HepG2 (cell line): Measurements from ENCODE around the gene SERPINA6. TPM values are rescaled to one million over a fixed set of nuclear protein-coding genes. Genes with fewer than 3 reads are reported as not detected.

Experiments used
- ATAD3A ChIP-seq: sonication (generic); formaldehyde crosslinking; IDR thresholded peaks from 2 replicates; pipeline ENCODE4 v1.4.0; 2020; ENCODE audit warnings: missing genetic modification reagents
- HNRNPUL1 ChIP-seq: fragments of 200-400 bp; formaldehyde crosslinking; IDR thresholded peaks from 2 replicates; pipeline ENCODE4 v1.6.1; 2017; ENCODE audit warnings: low read depth, mild to moderate bottlenecking, low read length, moderate library complexity
- MTA1 ChIP-seq: sonication (generic); formaldehyde crosslinking; IDR thresholded peaks from 2 replicates; pipeline ENCODE4 v1.4.0; 2020; ENCODE audit warnings: missing genetic modification reagents, mild to moderate bottlenecking, borderline replicate concordance
- RARA ChIP-seq: IDR thresholded peaks from 2 replicates; pipeline ENCODE4 v1.6.1; 2016; ENCODE audit warnings: missing genetic modification reagents, missing compliant biosample characterization
- RBM22 ChIP-seq: fragments of 200-400 bp; formaldehyde crosslinking; optimal IDR thresholded peaks from 2 replicates; pipeline ENCODE3; 2017; ENCODE audit warnings: mild to moderate bottlenecking, low read length, moderate library complexity
- SALL2 ChIP-seq: sonication (generic); formaldehyde crosslinking; IDR thresholded peaks from 2 replicates; pipeline ENCODE4 v1.8.1; 2023; ENCODE audit warnings: mild to moderate bottlenecking, missing genetic modification reagents, inconsistent platforms
- SOX5 ChIP-seq: IDR thresholded peaks from 2 replicates; pipeline ENCODE4 v1.6.1; 2016; ENCODE audit warnings: borderline replicate concordance
- ZNF230 ChIP-seq: sonication (generic); formaldehyde crosslinking; IDR thresholded peaks from 2 replicates; pipeline ENCODE4 v1.4.0; 2020; ENCODE audit warnings: mild to moderate bottlenecking, missing genetic modification reagents
- ZNF317 ChIP-seq: sonication (generic); formaldehyde crosslinking; IDR thresholded peaks from 2 replicates; pipeline ENCODE4 v1.5.0; 2020; ENCODE audit warnings: mild to moderate bottlenecking, missing genetic modification reagents
- ZNF619 ChIP-seq: sonication (generic); formaldehyde crosslinking; IDR thresholded peaks from 2 replicates; pipeline ENCODE4 v1.4.0; 2020; ENCODE audit warnings: mild to moderate bottlenecking, missing genetic modification reagents
- polyA plus RNA-seq, 8 experiments: library from polyadenylated mRNA; depleted of rRNA in 3 of 8; stranded (reverse) in 7 of 8; unstranded in 1 of 8; fragments of >200 nt; fragmentation: Illumina TruSeq in 4 of 8; extraction: Trizol in 4 of 8; gene quantifications; 2 replicates each; pipeline versions ENCODE4 v1.2.1 to v1.2.3, GENCODE V29; 2011 to 2016; ENCODE audit warnings: low read depth in 4 of 8, missing spikeins in 1 of 8, mixed read lengths in 1 of 8; ENCODE audit not compliant: insufficient read depth in 1 of 8
- total RNA-seq, 5 experiments: library from RNA; depleted of rRNA; stranded (reverse); fragments of >200 nt; fragmentation: Illumina TruSeq; extraction: Trizol; gene quantifications; 2 replicates each; pipeline ENCODE4 v1.2.3, GENCODE V29; 2016; ENCODE audit warnings: low read depth in 1 of 5
- TF ChIP-seq, protein P1 (sequence below): sonication (generic); formaldehyde crosslinking; IDR thresholded peaks from 2 replicates; pipeline ENCODE4 v1.5.0; 2020; ENCODE audit warnings: missing genetic modification reagents, mild to moderate bottlenecking, borderline replicate concordance
- TF ChIP-seq, protein P2 (sequence below): sonication (generic); formaldehyde crosslinking; IDR thresholded peaks from 2 replicates; pipeline ENCODE4 v1.5.1; 2020; ENCODE audit warnings: missing genetic modification reagents, mild to moderate bottlenecking, borderline replicate concordance
- TF ChIP-seq, protein P3 (sequence below): IDR thresholded peaks from 2 replicates; pipeline ENCODE4 v1.4.0; 2020; ENCODE audit warnings: mild to moderate bottlenecking, missing genetic modification reagents
- TF ChIP-seq, protein P4 (sequence below): sonication (generic); formaldehyde crosslinking; IDR thresholded peaks from 2 replicates; pipeline ENCODE4 v1.4.0; 2020; ENCODE audit warnings: missing genetic modification reagents
- TF ChIP-seq, protein P5 (sequence below): sonication (generic); formaldehyde crosslinking; IDR thresholded peaks from 2 replicates; pipeline ENCODE4 v1.4.0; 2020; ENCODE audit warnings: missing genetic modification reagents, mild to moderate bottlenecking, borderline replicate concordance

SERPINA6 gene
- total and polyA plus RNA-seq, 2 of the 13 experiments (the other 11 are each of a cell fraction or from before 2014, with no cell fraction given), result 260 to 333 TPM

DNA sequence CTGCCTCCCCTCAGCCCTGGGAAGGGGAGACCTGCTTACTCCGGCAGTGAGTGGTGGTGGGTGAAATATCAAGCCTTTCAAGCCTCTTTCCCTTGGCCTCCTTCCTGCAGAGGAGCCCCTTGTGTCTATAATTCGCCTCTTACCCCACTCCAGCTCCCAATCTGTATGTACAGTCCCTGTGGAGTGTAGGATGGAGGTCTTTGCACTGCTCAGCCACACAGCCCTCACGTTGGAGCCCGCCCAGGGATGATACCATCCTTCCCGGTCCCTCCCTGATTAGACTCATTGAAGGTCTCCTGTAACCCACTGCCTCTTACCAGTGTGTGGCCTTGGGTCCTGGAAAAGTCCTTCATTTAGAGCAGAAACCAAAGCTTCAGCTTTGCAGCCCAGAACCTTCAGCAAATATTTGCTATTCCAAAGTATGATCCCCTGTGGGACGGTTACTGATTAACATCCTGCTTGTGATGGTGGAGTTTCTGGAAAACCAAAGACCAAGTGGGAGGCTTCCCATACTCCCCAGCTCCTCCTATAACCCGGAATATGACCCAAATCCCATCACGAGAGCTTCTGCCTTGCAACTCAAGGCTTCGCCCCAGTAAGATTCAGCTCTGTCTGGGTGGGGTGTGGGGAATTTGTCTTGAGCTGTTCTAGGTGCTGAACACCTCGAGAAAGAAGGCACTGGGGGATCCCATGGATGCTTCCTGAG lies 30.1 kb downstream of the SERPINA6 start, which contains the start of gene SERPINA10 (continued):
- TF ChIP-seq, protein P1, sequence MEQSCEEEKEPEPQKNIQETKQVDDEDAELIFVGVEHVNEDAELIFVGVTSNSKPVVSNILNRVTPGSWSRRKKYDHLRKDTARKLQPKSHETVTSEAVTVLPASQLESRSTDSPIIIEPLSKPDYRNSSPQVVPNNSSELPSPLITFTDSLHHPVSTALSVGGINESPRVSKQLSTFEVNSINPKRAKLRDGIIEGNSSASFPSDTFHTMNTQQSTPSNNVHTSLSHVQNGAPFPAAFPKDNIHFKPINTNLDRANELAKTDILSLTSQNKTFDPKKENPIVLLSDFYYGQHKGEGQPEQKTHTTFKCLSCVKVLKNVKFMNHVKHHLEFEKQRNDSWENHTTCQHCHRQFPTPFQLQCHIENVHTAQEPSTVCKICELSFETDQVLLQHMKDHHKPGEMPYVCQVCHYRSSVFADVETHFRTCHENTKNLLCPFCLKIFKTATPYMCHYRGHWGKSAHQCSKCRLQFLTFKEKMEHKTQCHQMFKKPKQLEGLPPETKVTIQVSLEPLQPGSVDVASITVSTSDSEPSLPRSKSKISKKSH (CRISPR knock-in tag), result peak; percentile 38; the same call in 1 of the 2 replicates
- TF ChIP-seq, protein P2, sequence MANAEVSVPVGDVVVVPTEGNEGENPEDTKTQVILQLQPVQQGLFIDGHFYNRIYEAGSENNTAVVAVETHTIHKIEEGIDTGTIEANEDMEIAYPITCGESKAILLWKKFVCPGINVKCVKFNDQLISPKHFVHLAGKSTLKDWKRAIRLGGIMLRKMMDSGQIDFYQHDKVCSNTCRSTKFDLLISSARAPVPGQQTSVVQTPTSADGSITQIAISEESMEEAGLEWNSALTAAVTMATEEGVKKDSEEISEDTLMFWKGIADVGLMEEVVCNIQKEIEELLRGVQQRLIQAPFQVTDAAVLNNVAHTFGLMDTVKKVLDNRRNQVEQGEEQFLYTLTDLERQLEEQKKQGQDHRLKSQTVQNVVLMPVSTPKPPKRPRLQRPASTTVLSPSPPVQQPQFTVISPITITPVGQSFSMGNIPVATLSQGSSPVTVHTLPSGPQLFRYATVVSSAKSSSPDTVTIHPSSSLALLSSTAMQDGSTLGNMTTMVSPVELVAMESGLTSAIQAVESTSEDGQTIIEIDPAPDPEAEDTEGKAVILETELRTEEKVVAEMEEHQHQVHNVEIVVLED (CRISPR knock-in tag), result peak; percentile 54; the same call in 1 of the 2 replicates
- TF ChIP-seq, protein P3, sequence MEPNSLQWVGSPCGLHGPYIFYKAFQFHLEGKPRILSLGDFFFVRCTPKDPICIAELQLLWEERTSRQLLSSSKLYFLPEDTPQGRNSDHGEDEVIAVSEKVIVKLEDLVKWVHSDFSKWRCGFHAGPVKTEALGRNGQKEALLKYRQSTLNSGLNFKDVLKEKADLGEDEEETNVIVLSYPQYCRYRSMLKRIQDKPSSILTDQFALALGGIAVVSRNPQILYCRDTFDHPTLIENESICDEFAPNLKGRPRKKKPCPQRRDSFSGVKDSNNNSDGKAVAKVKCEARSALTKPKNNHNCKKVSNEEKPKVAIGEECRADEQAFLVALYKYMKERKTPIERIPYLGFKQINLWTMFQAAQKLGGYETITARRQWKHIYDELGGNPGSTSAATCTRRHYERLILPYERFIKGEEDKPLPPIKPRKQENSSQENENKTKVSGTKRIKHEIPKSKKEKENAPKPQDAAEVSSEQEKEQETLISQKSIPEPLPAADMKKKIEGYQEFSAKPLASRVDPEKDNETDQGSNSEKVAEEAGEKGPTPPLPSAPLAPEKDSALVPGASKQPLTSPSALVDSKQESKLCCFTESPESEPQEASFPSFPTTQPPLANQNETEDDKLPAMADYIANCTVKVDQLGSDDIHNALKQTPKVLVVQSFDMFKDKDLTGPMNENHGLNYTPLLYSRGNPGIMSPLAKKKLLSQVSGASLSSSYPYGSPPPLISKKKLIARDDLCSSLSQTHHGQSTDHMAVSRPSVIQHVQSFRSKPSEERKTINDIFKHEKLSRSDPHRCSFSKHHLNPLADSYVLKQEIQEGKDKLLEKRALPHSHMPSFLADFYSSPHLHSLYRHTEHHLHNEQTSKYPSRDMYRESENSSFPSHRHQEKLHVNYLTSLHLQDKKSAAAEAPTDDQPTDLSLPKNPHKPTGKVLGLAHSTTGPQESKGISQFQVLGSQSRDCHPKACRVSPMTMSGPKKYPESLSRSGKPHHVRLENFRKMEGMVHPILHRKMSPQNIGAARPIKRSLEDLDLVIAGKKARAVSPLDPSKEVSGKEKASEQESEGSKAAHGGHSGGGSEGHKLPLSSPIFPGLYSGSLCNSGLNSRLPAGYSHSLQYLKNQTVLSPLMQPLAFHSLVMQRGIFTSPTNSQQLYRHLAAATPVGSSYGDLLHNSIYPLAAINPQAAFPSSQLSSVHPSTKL (CRISPR knock-in tag), result peak; percentile 91
- TF ChIP-seq ATAD3A (CRISPR knock-in tag) (no peak), RBM22 (no peak), MTA1 (0 out of 2 replicates have a peak, but pooled peaks have one; percentile 48), RARA (CRISPR knock-in tag) (peak; percentile 62), HNRNPUL1 (peak; percentile 67; the same call in 1 of the 2 replicates), SALL2 (CRISPR knock-in tag) (peak; percentile 45; the same call in 1 of the 2 replicates), ZNF619 (CRISPR knock-in tag) (0 out of 2 replicates have a peak, but pooled peaks have one; percentile 81), SOX5 (CRISPR knock-in tag) (peak; percentile 72), ZNF230 (peak; percentile 86), ZNF317 (CRISPR knock-in tag) (peak; percentile 53; the same call in 1 of the 2 replicates)
- TF ChIP-seq, protein P4, sequence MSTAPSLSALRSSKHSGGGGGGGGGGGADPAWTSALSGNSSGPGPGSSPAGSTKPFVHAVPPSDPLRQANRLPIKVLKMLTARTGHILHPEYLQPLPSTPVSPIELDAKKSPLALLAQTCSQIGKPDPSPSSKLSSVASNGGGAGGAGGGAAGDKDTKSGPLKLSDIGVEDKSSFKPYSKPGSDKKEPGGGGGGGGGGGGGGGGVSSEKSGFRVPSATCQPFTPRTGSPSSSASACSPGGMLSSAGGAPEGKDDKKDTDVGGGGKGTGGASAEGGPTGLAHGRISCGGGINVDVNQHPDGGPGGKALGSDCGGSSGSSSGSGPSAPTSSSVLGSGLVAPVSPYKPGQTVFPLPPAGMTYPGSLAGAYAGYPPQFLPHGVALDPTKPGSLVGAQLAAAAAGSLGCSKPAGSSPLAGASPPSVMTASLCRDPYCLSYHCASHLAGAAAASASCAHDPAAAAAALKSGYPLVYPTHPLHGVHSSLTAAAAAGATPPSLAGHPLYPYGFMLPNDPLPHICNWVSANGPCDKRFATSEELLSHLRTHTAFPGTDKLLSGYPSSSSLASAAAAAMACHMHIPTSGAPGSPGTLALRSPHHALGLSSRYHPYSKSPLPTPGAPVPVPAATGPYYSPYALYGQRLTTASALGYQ, result peak; percentile 77; the same call in 1 of the 2 replicates
- TF ChIP-seq, protein P5, sequence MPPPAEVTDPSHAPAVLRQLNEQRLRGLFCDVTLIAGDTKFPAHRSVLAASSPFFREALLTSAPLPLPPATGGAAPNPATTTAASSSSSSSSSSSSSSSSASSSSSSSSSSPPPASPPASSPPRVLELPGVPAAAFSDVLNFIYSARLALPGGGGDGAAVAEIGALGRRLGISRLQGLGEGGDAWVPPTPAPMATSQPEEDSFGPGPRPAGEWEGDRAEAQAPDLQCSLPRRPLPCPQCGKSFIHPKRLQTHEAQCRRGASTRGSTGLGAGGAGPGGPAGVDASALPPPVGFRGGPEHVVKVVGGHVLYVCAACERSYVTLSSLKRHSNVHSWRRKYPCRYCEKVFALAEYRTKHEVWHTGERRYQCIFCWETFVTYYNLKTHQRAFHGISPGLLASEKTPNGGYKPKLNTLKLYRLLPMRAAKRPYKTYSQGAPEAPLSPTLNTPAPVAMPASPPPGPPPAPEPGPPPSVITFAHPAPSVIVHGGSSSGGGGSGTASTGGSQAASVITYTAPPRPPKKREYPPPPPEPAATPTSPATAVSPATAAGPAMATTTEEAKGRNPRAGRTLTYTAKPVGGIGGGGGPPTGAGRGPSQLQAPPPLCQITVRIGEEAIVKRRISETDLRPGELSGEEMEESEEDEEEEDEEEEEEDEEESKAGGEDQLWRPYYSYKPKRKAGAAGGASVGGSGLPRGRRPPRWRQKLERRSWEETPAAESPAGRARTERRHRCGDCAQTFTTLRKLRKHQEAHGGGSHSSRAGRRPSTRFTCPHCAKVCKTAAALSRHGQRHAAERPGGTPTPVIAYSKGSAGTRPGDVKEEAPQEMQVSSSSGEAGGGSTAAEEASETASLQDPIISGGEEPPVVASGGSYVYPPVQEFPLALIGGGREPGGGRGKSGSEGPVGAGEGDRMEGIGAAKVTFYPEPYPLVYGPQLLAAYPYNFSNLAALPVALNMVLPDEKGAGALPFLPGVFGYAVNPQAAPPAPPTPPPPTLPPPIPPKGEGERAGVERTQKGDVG, result peak; percentile 78; the same call in 1 of the 2 replicates
